ENCODE results near the gene ADGRG6.
"Not testable (repeated sequence)": the region's sequence is repeated elsewhere in the genome, so short reads cannot be mapped to it uniquely, and the experiment has no call there.

Gene ADGRG6

GRCh38 chr6:142342986-142343385 is 41.2 kb downstream of the ADGRG6 start:
- H3K4me3 ChIP-seq (ENCODE audit: low read length) = no peak overlapping the region
- no peak for DNase-seq (ENCODE audit: low read depth)
- TF ChIP-seq CTCF (conservative IDR thresholded peaks at IDR 0.05; ENCODE audit: low read depth, low read length) = no peak

GRCh38 chr6:142343938-142344337 is 42.1 kb downstream of the ADGRG6 start:
- DNase-seq (ENCODE audit: low read depth) = no peak

GRCh38 chr6:142345261-142345660 is 43.5 kb downstream of the ADGRG6 start:
- no peak for DNase-seq (ENCODE audit: low read depth)
- no peak overlapping the region for H3K4me3 ChIP-seq (ENCODE audit: low read length)
- TF ChIP-seq CTCF (conservative IDR thresholded peaks at IDR 0.05; ENCODE audit: low read depth, low read length) = no peak

More at GRCh38 chr6:142343938-142344337, 42.1 kb downstream of the ADGRG6 start:
- TF ChIP-seq CTCF (conservative IDR thresholded peaks at IDR 0.05; ENCODE audit: low read depth, low read length) = no peak
- H3K4me3 ChIP-seq (ENCODE audit: low read length) = no peak overlapping the region

GRCh38 chr6:142346166-142346565 is 44.4 kb downstream of the ADGRG6 start:
- not testable (repeated sequence) for DNase-seq (ENCODE audit: low read depth); H3K4me3 ChIP-seq (ENCODE audit: low read length)

- no peak overlapping the region for H3K4me3 ChIP-seq (ENCODE audit: low read length)
- no peak for TF ChIP-seq CTCF (conservative IDR thresholded peaks at IDR 0.05; ENCODE audit: low read depth, low read length)
- no peak for DNase-seq (ENCODE audit: low read depth)
Observed at GRCh38 chr6:142349215-142349823, 47.5 kb downstream of the ADGRG6 start.

GRCh38 chr6:142350309-142350708 is 48.5 kb downstream of the ADGRG6 start:
- H3K4me3 ChIP-seq (ENCODE audit: low read length) = no peak overlapping the region

GRCh38 chr6:142353690-142354089 is 51.9 kb downstream of the ADGRG6 start:
- no peak overlapping the region for H3K4me3 ChIP-seq (ENCODE audit: low read length)
- no peak for DNase-seq (ENCODE audit: low read depth)
- TF ChIP-seq CTCF (conservative IDR thresholded peaks at IDR 0.05; ENCODE audit: low read depth, low read length) = no peak

More at GRCh38 chr6:142350309-142350708, 48.5 kb downstream of the ADGRG6 start:
- TF ChIP-seq CTCF (conservative IDR thresholded peaks at IDR 0.05; ENCODE audit: low read depth, low read length) = no peak
- DNase-seq (ENCODE audit: low read depth) = no peak
